CD14-positive monocyte (primary cell): ENCODE measurements around the gene ROR1. TPM values are rescaled to one million over a fixed set of nuclear protein-coding genes. Genes with fewer than 3 reads are reported as not detected.

Source experiments
- DNase-seq, 3 donors: peaks; one replicate each; pipeline ENCODE4 v3.0.0-alpha.2; 2011 to 2022
- H2AFZ ChIP-seq: 2 replicates; pipeline ENCODE4 v1.6.0; 2012; ENCODE audit warnings: mild to moderate bottlenecking, low read depth, low read length, inconsistent platforms; ENCODE audit not compliant: insufficient read depth, poor library complexity, severe bottlenecking
- H3K27ac ChIP-seq, 2 donors: 1 replicate in 1 of 2; 2 replicates in 1 of 2; pipeline ENCODE4 v1.5.1; 2012 to 2013; ENCODE audit warnings: low read length in 2 of 2, control low read depth in 1 of 2, inconsistent platforms in 1 of 2, low read depth in 1 of 2, mild to moderate bottlenecking in 1 of 2
- H3K27me3 ChIP-seq, 2 donors: one replicate each; pipeline versions ENCODE4 v1.6.0 to v1.6.1; 2011 to 2013; ENCODE audit warnings: low read length in 2 of 2; ENCODE audit not compliant: control insufficient read depth in 2 of 2, insufficient read depth in 2 of 2
- H3K36me3 ChIP-seq, 2 donors: replicated peaks in 1 of 2; 1 replicate in 1 of 2; 2 replicates in 1 of 2; pipeline versions ENCODE4 v1.5.1 to v1.6.1; 2012 to 2013; ENCODE audit warnings: low read length in 2 of 2, control low read depth in 1 of 2, inconsistent platforms in 1 of 2, mild to moderate bottlenecking in 1 of 2; ENCODE audit not compliant: insufficient read depth in 2 of 2, control insufficient read depth in 1 of 2
- H3K4me1 ChIP-seq, 2 donors: 1 replicate in 1 of 2; 2 replicates in 1 of 2; pipeline versions ENCODE4 v1.5.1 to v1.6.1; 2012 to 2013; ENCODE audit warnings: low read length in 2 of 2, control low read depth in 1 of 2, inconsistent platforms in 1 of 2, mild to moderate bottlenecking in 1 of 2, moderate library complexity in 1 of 2; ENCODE audit not compliant: insufficient read depth in 2 of 2, control insufficient read depth in 1 of 2
- H3K4me2 ChIP-seq: replicated peaks from 2 replicates; pipeline ENCODE3; 2012; ENCODE audit warnings: low read length, moderate library complexity, mild to moderate bottlenecking; ENCODE audit not compliant: poor library complexity, severe bottlenecking; ENCODE audit errors: extremely low read depth
- H3K4me3 ChIP-seq, 3 experiments: fragments of 200-600 bp in 1 of 3; sonication (generic) in 1 of 3; replicated peaks in 1 of 3; 1 replicate in 2 of 3; 2 replicates in 1 of 3; pipeline ENCODE4 v1.5.1; 2011 to 2013; ENCODE audit warnings: low read length in 3 of 3, mild to moderate bottlenecking in 3 of 3, control low read depth in 2 of 3, low read depth in 2 of 3, inconsistent platforms in 1 of 3, moderate library complexity in 1 of 3
- H3K79me2 ChIP-seq: 2 replicates; pipeline ENCODE4 v1.6.0; 2012; ENCODE audit warnings: mild to moderate bottlenecking, control low read depth, inconsistent platforms, low read length, moderate library complexity; ENCODE audit not compliant: insufficient read depth
- H3K9ac ChIP-seq: 2 replicates; pipeline ENCODE4 v1.6.0; 2017; ENCODE audit warnings: low read length, mild to moderate bottlenecking; ENCODE audit not compliant: insufficient read depth, poor library complexity, severe bottlenecking
- H3K9me3 ChIP-seq, 2 donors: replicated peaks in 1 of 2; 1 replicate in 1 of 2; 2 replicates in 1 of 2; pipeline versions ENCODE4 v1.5.1 to v1.6.1; 2012 to 2013; ENCODE audit warnings: low read length in 2 of 2, control low read depth in 1 of 2; ENCODE audit not compliant: control insufficient read depth in 1 of 2, insufficient read depth in 1 of 2
- H4K20me1 ChIP-seq: 2 replicates; pipeline ENCODE4 v1.6.0; 2012; ENCODE audit warnings: mild to moderate bottlenecking, low read length, control low read depth, moderate library complexity; ENCODE audit not compliant: insufficient read depth
- H3K27ac Mint-ChIP-seq, 7 donors: one replicate each; pipeline ENCODE4 v1.8.0; 2020; ENCODE audit warnings: mild to moderate bottlenecking in 7 of 7, mixed read lengths in 7 of 7, moderate library complexity in 6 of 7, inconsistent platforms in 2 of 7
- H3K27me3 Mint-ChIP-seq, 3 donors: one replicate each; pipeline ENCODE4 v1.8.0; 2021 to 2022; ENCODE audit warnings: low read depth in 3 of 3, mild to moderate bottlenecking in 3 of 3, mixed read lengths in 3 of 3, moderate library complexity in 3 of 3, inconsistent platforms in 1 of 3
- H3K36me3 Mint-ChIP-seq, 2 donors: one replicate each; pipeline ENCODE4 v1.8.0; 2020; ENCODE audit warnings: mixed read lengths in 2 of 2, inconsistent platforms in 1 of 2, mild to moderate bottlenecking in 1 of 2
- H3K4me1 Mint-ChIP-seq: one replicate; pipeline ENCODE4 v1.8.0; 2020; ENCODE audit warnings: mild to moderate bottlenecking, mixed read lengths
- H3K4me3 Mint-ChIP-seq, 2 donors: one replicate each; pipeline ENCODE4 v1.8.0; 2020; ENCODE audit warnings: mild to moderate bottlenecking in 2 of 2, mixed read lengths in 2 of 2, moderate library complexity in 1 of 2
- H3K9me3 Mint-ChIP-seq, 7 donors: one replicate each; pipeline ENCODE4 v1.8.0; 2020 to 2022; ENCODE audit warnings: mixed read lengths in 7 of 7, mild to moderate bottlenecking in 6 of 7, moderate library complexity in 6 of 7, inconsistent platforms in 2 of 7
- CTCF ChIP-seq: fragments of 200-600 bp; IDR thresholded peaks from one replicate; pipeline ENCODE4 v1.8.0; 2022; ENCODE audit warnings: antibody characterized with exemption, mild to moderate bottlenecking
- WGBS: methylation state at CpG from one replicate; pipeline ENCODE4 v1.1.5; 2013; ENCODE audit warnings: missing lambda C conversion rate; ENCODE audit not compliant: insufficient coverage; 5-methylcytosine and 5-hydroxymethylcytosine counted together
- intact Hi-C, 2 donors: fragments of 100-400 bp; cut with micrococcal nuclease; formaldehyde crosslinking; loops; one replicate each; pipeline versions ENCODE4 v1.15.0 to v1.15.1; 2023
- polyA plus RNA-seq, 3 donors: library from polyadenylated mRNA; depleted of rRNA in 1 of 3; unstranded in 2 of 3; stranded (reverse) in 1 of 3; fragments of 300-500 nt in 2 of 3; fragments of >200 nt in 1 of 3; fragmentation: Illumina TruSeq in 2 of 3; gene quantifications; 1 replicate in 2 of 3; 2 replicates in 1 of 3; pipeline ENCODE4 v1.2.3, GENCODE V29; 2012 to 2021

Gene ROR1
- polyA plus RNA-seq, 3 donors, result not detected

DNA sequence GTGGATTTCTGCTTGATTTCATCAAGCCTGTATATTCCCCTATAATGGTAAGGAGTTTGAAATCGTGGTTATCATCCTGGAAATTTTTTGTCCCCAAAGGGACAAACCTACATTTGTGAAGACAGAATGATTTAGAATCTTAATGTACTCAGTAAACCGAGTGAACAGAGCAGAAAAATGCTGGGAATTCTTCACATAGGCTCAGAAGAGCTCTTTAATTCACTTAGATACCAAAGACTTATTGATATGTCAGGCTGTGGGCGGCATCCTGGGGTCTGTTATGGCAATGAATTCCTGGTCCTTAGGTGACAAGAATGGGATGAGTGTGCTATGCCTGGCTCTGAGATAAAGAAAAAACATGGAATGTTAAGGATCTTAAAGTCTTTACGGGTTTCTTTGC lies 74.9 kb downstream of the ROR1 start:
- H3K4me3 ChIP-seq, result no peak overlapping the region
- H3K27me3 Mint-ChIP-seq, result peaks cover 0 to 4% (median 1%) of the 10 kb centered on the region in 3 donors
- H3K9ac ChIP-seq, result no peak overlapping the region
- H3K4me3 Mint-ChIP-seq, result no peak overlapping the region
- H3K36me3 Mint-ChIP-seq, result no peaks in the 10 kb centered on the region
- H3K9me3 ChIP-seq, result no peaks in the 10 kb centered on the region
- H3K36me3 ChIP-seq, result no peaks in the 10 kb centered on the region
- H2AFZ ChIP-seq, result no peak overlapping the region
- intact Hi-C loops, result no loop called here
- H3K4me1 Mint-ChIP-seq, result peaks cover 3% of the 10 kb centered on the region
- H3K27me3 ChIP-seq, result no peaks in the 10 kb centered on the region
- H3K4me2 ChIP-seq, result no peak overlapping the region
- no peaks in the 10 kb centered on the region for H3K79me2 ChIP-seq
- H3K27ac ChIP-seq, result no peak overlapping the region
- H4K20me1 ChIP-seq, result no peaks in the 10 kb centered on the region
- peaks cover 0 to 2% (median 0%) of the 10 kb centered on the region in 7 donors for H3K9me3 Mint-ChIP-seq
- no peak overlapping the region for H3K27ac Mint-ChIP-seq
- TF ChIP-seq CTCF, result no peak
- H3K4me1 ChIP-seq, result no peaks in the 10 kb centered on the region
- DNase-seq, result no peak
- no CpG with 5 or more reads among the region's 4 CpGs for WGBS

DNA sequence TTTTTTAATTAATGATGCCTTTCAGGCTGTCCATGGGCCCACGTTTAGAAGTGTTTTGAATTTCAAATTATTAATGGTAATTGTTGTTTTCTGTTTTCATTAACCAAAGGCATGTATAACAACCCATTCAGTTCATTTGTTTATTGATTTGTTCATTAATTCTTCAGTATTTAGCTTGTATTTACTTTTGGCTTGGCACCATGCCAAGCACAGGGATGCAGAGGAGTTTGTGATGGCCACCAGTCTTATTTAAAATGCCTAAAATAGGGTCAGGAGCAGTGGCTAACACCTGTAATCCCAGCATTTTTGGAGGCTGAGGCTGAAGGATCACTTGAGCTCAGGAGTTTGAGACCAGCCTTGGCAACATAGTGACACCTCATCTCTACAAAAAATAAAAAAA lies 75.3 kb downstream of the ROR1 start:
- H3K79me2 ChIP-seq, result no peaks in the 10 kb centered on the region

More for the DNA sequence above, 75.3 kb downstream of the ROR1 start:
- no peak for DNase-seq
- Mint-ChIP-seq H3K9me3 (peaks cover 0 to 1% (median 0%) of the 10 kb centered on the region in 7 donors), H3K36me3 (no peaks in the 10 kb centered on the region), H3K4me3 (no peak overlapping the region), H3K27me3 (peaks cover 0 to 4% (median 1%) of the 10 kb centered on the region in 3 donors), H3K27ac (no peak overlapping the region), H3K4me1 (peaks cover 3% of the 10 kb centered on the region)
- no peaks in the 10 kb centered on the region for H3K27me3 ChIP-seq
- no peaks in the 10 kb centered on the region for H4K20me1 ChIP-seq
- no peak for TF ChIP-seq CTCF
- no peak overlapping the region for H3K9ac ChIP-seq
- H3K4me1 ChIP-seq, result no peaks in the 10 kb centered on the region
- no peaks in the 10 kb centered on the region for H3K9me3 ChIP-seq
- no peak overlapping the region for H3K27ac ChIP-seq
- no peak overlapping the region for H3K4me3 ChIP-seq
- no peaks in the 10 kb centered on the region for H3K36me3 ChIP-seq
- H3K4me2 ChIP-seq, result no peak overlapping the region
- intact Hi-C loops, result no loop called here
- no peak overlapping the region for H2AFZ ChIP-seq
- WGBS, result no CpG with 5 or more reads among the region's 1 CpG
